Ovary (tissue), 3 donors: ENCODE results near the gene PRICKLE4.

Source experiments
- CTCF ChIP-seq, 3 donors: fragments of 450-650 bp in 2 of 3; fragments of 200-600 bp in 1 of 3; IDR thresholded peaks; one replicate each; pipeline versions ENCODE4 v1.5.1 to v1.8.0; 2016 to 2022; ENCODE audit warnings: antibody characterized with exemption in 3 of 3, mild to moderate bottlenecking in 1 of 3
- EP300 ChIP-seq: sonication (generic); formaldehyde crosslinking; IDR thresholded peaks from one replicate; pipeline ENCODE4 v1.6.1; 2017; ENCODE audit warnings: antibody characterized with exemption
- POLR2A ChIP-seq: fragments of 450-650 bp; IDR thresholded peaks from one replicate; pipeline ENCODE4 v1.6.1; 2017; ENCODE audit warnings: antibody characterized with exemption, mild to moderate bottlenecking, moderate library complexity
- donor health status: DM: no; HTN: no; CAD: no.

- no peak for TF ChIP-seq EP300
- no peak for TF ChIP-seq CTCF (IDR thresholded peaks at IDR 0.05)
- TF ChIP-seq POLR2A, result no peak
These were observed 30.2 kb upstream of the PRICKLE4 start for GRCh38 chr6:41750374-41750773.
